HepG2 (cell line): ENCODE results near the gene PLEKHD1. TPM values are rescaled to one million over a fixed set of nuclear protein-coding genes. Genes with fewer than 3 reads are reported as not detected.

Experiments used
- ATAC-seq: fragments of 200-7000 bp; cut with Tn5 transposase; 3 replicates; pipeline ENCODE4 v1.9.1; 2020; ENCODE audit warnings: mild to moderate bottlenecking, moderate library complexity
- BruUV-seq: library from RNA; stranded (reverse); fragments of 400-500 nt; replicated peaks from 2 replicates; lab custom pipeline; 2021; lab: Mats Ljungman, UMichigan
- CTCF ChIA-PET: fragments of 300-600 bp; formaldehyde crosslinking; extraction: SDS; loops from one replicate; lab custom pipeline; 2021; ENCODE audit warnings: low total read pairs, inconsistent platforms, low intra/inter-chr PET ratio; lab: Yijun Ruan, JAX
- POLR2A ChIA-PET: fragments of 350-600 bp; sonication (Branson Sonifier 250); formaldehyde crosslinking; loops from one replicate; lab custom pipeline; 2020; ENCODE audit warnings: antibody characterized with exemption, inconsistent platforms; lab: Yijun Ruan, JAX
- DNase-seq: peaks from one replicate; pipeline ENCODE4 v3.0.0-alpha.2; 2015; ENCODE audit warnings: low spot score
- FAIRE-seq: peaks from 3 replicates; lab custom pipeline; 2011; peaks lifted over from hg19 to GRCh38; lab: Jason Lieb, UNC
- H2AFZ ChIP-seq: one replicate; pipeline ENCODE4 v1.6.1; 2011; ENCODE audit warnings: low read length, inconsistent platforms
- H3K27ac ChIP-seq: fragments of 300-600 bp; 3 replicates; pipeline ENCODE4 v1.8.0; 2011; ENCODE audit warnings: mixed run types, mild to moderate bottlenecking, mixed read lengths, low read length, inconsistent platforms; ENCODE audit not compliant: insufficient read depth; ENCODE audit errors: extremely low read length
- H3K27me3 ChIP-seq, 2 experiments: fragments of 200-600 bp in 1 of 2; 2 replicates in 1 of 2; 3 replicates in 1 of 2; pipeline versions ENCODE4 v1.6.0 to v1.8.0; 2011; ENCODE audit warnings: low read length in 2 of 2, mild to moderate bottlenecking in 2 of 2, moderate library complexity in 2 of 2, inconsistent platforms in 1 of 2; ENCODE audit not compliant: insufficient read depth in 2 of 2, control insufficient read depth in 1 of 2
- H3K36me3 ChIP-seq, 2 experiments: fragments of 200-600 bp in 1 of 2; replicated peaks in 1 of 2; 2 replicates in 1 of 2; 3 replicates in 1 of 2; pipeline versions ENCODE4 v1.5.1 to v1.8.0; 2011; ENCODE audit warnings: low read length in 2 of 2, inconsistent platforms in 1 of 2; ENCODE audit not compliant: insufficient read depth in 2 of 2, control insufficient read depth in 1 of 2
- H3K4me1 ChIP-seq: 2 replicates; pipeline ENCODE4 v1.5.1; 2012; ENCODE audit warnings: low read length, inconsistent platforms; ENCODE audit not compliant: insufficient read depth
- H3K4me2 ChIP-seq: 2 replicates; pipeline ENCODE4 v1.6.0; 2011; ENCODE audit warnings: low read depth, low read length, inconsistent platforms
- H3K4me3 ChIP-seq, 3 experiments: fragments of 200-600 bp in 1 of 3; sonication (generic), shearing (Covaris generic) in 1 of 3; replicated peaks in 1 of 3; 2 replicates each; pipeline ENCODE4 v1.5.1; 2011 to 2016; ENCODE audit warnings: low read length in 3 of 3, inconsistent platforms in 2 of 3, low read depth in 2 of 3, mild to moderate bottlenecking in 2 of 3, control low read depth in 1 of 3, mixed read lengths in 1 of 3; ENCODE audit not compliant: insufficient read depth in 1 of 3
- H3K79me2 ChIP-seq: one replicate; pipeline ENCODE4 v1.6.1; 2011; ENCODE audit warnings: low read length, inconsistent platforms; ENCODE audit not compliant: insufficient read depth
- H3K9ac ChIP-seq: 2 replicates; pipeline ENCODE4 v1.6.0; 2011; ENCODE audit warnings: mild to moderate bottlenecking, low read depth, low read length, inconsistent platforms; ENCODE audit not compliant: insufficient read depth
- H3K9me3 ChIP-seq: 2 replicates; pipeline ENCODE4 v1.5.1; 2012; ENCODE audit warnings: mild to moderate bottlenecking, low read length
- H4K20me1 ChIP-seq: 2 replicates; pipeline ENCODE4 v1.6.0; 2011; ENCODE audit warnings: inconsistent platforms, mild to moderate bottlenecking, low read length, moderate library complexity; ENCODE audit not compliant: insufficient read depth
- KLF6 ChIP-seq: IDR thresholded peaks from 2 replicates; pipeline ENCODE4 v1.8.0; 2016; ENCODE audit warnings: missing biosample characterization, missing genetic modification reagents
- SMC3 ChIP-seq: IDR thresholded peaks from 2 replicates; pipeline ENCODE4 v1.6.1; 2011; ENCODE audit warnings: low read length, improper control_type of control experiment
- STAG1 ChIP-seq: sonication (generic); formaldehyde crosslinking; IDR thresholded peaks from 2 replicates; pipeline ENCODE4 v1.4.0; 2020; ENCODE audit warnings: missing genetic modification reagents
- ZNF775 ChIP-seq: sonication (generic); formaldehyde crosslinking; IDR thresholded peaks from 2 replicates; pipeline ENCODE4 v1.4.0; 2020; ENCODE audit warnings: missing genetic modification reagents, mild to moderate bottlenecking, moderate library complexity, borderline replicate concordance
- WGBS: methylation state at CpG from one replicate; pipeline ENCODE4 v1.1.6; 2017; ENCODE audit warnings: low lambda C conversion rate; 5-methylcytosine and 5-hydroxymethylcytosine counted together
- in situ Hi-C: cut with HindIII; loops from 2 replicates; pipeline ENCODE4 v1.10.0; 2017; ENCODE audit warnings: low pct_unique_long_range_greater_than_20kb; ENCODE audit not compliant: extremely low pct_ligation_motif_present
- intact Hi-C: fragments of 100-400 bp; cut with micrococcal nuclease; formaldehyde crosslinking; loops from one replicate; pipeline ENCODE4 v1.10.0; 2022; ENCODE audit not compliant: unreplicated experiment
- polyA plus RNA-seq, 8 experiments: library from polyadenylated mRNA; depleted of rRNA in 3 of 8; stranded (reverse) in 7 of 8; unstranded in 1 of 8; fragments of >200 nt; fragmentation: Illumina TruSeq in 4 of 8; extraction: Trizol in 4 of 8; gene quantifications; 2 replicates each; pipeline versions ENCODE4 v1.2.1 to v1.2.3, GENCODE V29; 2011 to 2016; ENCODE audit warnings: low read depth in 4 of 8, missing spikeins in 1 of 8, mixed read lengths in 1 of 8; ENCODE audit not compliant: insufficient read depth in 1 of 8
- total RNA-seq, 5 experiments: library from RNA; depleted of rRNA; stranded (reverse); fragments of >200 nt; fragmentation: Illumina TruSeq; extraction: Trizol; gene quantifications; 2 replicates each; pipeline ENCODE4 v1.2.3, GENCODE V29; 2016; ENCODE audit warnings: low read depth in 1 of 5
- TF ChIP-seq, protein P1 (sequence below): sonication (generic); formaldehyde crosslinking; IDR thresholded peaks from 2 replicates; pipeline ENCODE4 v1.5.0; 2020; ENCODE audit warnings: mild to moderate bottlenecking, missing genetic modification reagents, moderate library complexity

PLEKHD1 gene
- total and polyA plus RNA-seq, 2 of the 13 experiments (the other 11 are each of a cell fraction or from before 2014, with no cell fraction given), result 0.01 TPM; not detected in 1

DNA sequence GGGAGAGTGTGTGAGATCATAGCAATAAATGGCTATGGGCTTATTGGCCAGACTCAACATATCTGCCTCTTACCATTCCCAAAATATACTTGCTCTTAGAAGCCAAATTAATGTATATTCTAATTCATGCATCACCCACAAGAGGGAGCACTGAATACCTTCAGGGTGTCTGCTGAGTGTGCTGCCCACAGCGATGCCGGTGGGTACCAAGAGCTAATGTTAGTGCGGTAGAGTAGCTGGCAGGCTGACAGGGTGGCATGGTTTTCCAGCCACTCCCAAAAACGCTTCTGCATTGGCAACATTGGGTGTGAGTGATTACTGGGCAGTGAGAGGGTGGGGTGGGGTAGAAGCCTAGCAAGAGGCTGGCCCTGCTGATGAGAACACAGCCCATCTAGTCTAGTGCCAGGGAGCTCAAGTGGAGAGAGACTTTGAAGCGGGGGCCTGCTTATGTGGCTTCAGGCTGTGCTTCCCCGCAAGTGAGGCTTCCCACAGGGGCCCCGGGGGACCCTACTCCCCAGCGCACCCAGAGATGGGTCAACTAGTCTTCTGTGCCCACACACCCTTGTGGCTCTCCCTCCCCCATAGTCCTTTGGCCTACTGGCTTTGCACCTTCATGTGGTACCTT, 9.2 kb upstream of the PLEKHD1 start:
- no peaks in the 10 kb centered on the region for H3K9me3 ChIP-seq
- CTCF ChIA-PET, result no interaction called here
- H3K27me3 ChIP-seq, result no peaks in the 10 kb centered on the region; a peak in 1 of 5 replicates
- no peaks in the 10 kb centered on the region for H3K79me2 ChIP-seq
- no peak overlapping the region for H3K4me3 ChIP-seq
- BruUV-seq, result no TSS peak
- intact Hi-C loops (loop anchor here (5.0 kb wide), 1 partner anchor 233 kb away; no protein-coding TSS in a partner anchor), in situ Hi-C loops (no loop called here)
- no peaks in the 10 kb centered on the region for H4K20me1 ChIP-seq
- H3K27ac ChIP-seq, result no peak overlapping the region
- no peak overlapping the region for H2AFZ ChIP-seq
- H3K36me3 ChIP-seq, result no peaks in the 10 kb centered on the region
- no peak for FAIRE-seq
- H3K9ac ChIP-seq, result no peak overlapping the region
- POLR2A ChIA-PET, result no interaction called here
- H3K4me2 ChIP-seq, result no peak overlapping the region
- H3K4me1 ChIP-seq, result 0 out of 2 replicates have a peak, but pooled peaks cover 6% of the 10 kb centered on the region
- peak; percentile 19 for DNase-seq
- peak; percentile 76 for ATAC-seq
- TF ChIP-seq STAG1 (CRISPR knock-in tag), result peak; percentile 15; the same call in 1 of the 2 replicates
- TF ChIP-seq SMC3, result peak; percentile 3; the same call in 1 of the 2 replicates
- TF ChIP-seq KLF6 (CRISPR knock-in tag), result no peak
- TF ChIP-seq ZNF775 (CRISPR knock-in tag), result no peak
- TF ChIP-seq, protein P1, sequence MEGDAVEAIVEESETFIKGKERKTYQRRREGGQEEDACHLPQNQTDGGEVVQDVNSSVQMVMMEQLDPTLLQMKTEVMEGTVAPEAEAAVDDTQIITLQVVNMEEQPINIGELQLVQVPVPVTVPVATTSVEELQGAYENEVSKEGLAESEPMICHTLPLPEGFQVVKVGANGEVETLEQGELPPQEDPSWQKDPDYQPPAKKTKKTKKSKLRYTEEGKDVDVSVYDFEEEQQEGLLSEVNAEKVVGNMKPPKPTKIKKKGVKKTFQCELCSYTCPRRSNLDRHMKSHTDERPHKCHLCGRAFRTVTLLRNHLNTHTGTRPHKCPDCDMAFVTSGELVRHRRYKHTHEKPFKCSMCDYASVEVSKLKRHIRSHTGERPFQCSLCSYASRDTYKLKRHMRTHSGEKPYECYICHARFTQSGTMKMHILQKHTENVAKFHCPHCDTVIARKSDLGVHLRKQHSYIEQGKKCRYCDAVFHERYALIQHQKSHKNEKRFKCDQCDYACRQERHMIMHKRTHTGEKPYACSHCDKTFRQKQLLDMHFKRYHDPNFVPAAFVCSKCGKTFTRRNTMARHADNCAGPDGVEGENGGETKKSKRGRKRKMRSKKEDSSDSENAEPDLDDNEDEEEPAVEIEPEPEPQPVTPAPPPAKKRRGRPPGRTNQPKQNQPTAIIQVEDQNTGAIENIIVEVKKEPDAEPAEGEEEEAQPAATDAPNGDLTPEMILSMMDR (CRISPR knock-in tag), result peak; percentile 40
- WGBS, result 21% methylated on average over 4 of the region's 8 CpGs
